Measurements from ENCODE around the gene MYO3B. TPM values are rescaled to one million over a fixed set of nuclear protein-coding genes. Genes with fewer than 3 reads are reported as not detected.

Gene MYO3B
- total and polyA plus RNA-seq, 2 of the 8 experiments (the other 6 are each of a cell fraction or from before 2014, with no cell fraction given), result 0.17 to 0.19 TPM

- no peak for TF ChIP-seq CREB1 (IDR thresholded peaks at IDR 0.05)
- no peak for TF ChIP-seq TAF1 (IDR thresholded peaks at IDR 0.05; ENCODE audit: low read depth, low read length)
- TF ChIP-seq GABPA (IDR thresholded peaks at IDR 0.05; ENCODE audit: borderline replicate concordance, insufficient read depth, low read length), result no peak
- no peak for TF ChIP-seq CEBPB (IDR thresholded peaks at IDR 0.05; ENCODE audit: low read depth, low read length)
- TF ChIP-seq SUZ12 (IDR thresholded peaks at IDR 0.05; ENCODE audit: low read length), result no peak
- TF ChIP-seq RFX5 (IDR thresholded peaks at IDR 0.05; ENCODE audit: borderline replicate concordance, low read depth, low read length), result no peak
Observed at GRCh38 chr2:170641961-170642360, 464.0 kb downstream of the MYO3B start (continued).
